GM12865 (cell line): ENCODE results near the gene HEPHL1.

Source experiments
- DNase-seq: peaks from one replicate; pipeline ENCODE4 v3.0.0; 2010; ENCODE audit warnings: low read depth
- H3K4me3 ChIP-seq: 2 replicates; pipeline ENCODE4 v1.5.1; 2011; ENCODE audit warnings: mild to moderate bottlenecking, low read depth, low read length, control low read depth
- TF ChIP-seq, protein P1 (sequence below): IDR thresholded peaks from 2 replicates; pipeline ENCODE4 v1.5.1; 2011; ENCODE audit warnings: low read length, control low read depth, low read depth, inconsistent platforms; ENCODE audit not compliant: insufficient read depth; ENCODE audit errors: missing control alignments

HEPHL1 gene

DNA sequence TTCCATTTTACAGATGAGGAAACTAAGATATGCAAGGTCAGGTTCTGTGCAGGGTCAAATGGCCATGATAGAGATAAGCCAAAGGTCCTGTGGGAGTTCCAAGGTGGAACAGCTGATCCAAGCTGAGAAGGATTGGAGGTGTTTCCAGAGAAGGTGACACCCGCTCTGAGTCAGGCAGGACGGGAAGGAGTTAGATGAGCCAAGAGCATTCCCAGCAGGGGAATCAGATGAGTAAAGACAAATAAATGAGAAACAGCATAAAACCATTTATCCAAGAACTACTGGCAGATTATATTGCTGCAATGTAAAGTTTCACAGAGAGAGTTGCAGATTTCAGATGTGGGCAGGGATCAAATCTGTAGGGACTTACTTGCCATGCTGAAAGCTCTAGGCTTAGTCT, 18.9 kb upstream of the HEPHL1 start:
- no peak for DNase-seq
- TF ChIP-seq, protein P1, sequence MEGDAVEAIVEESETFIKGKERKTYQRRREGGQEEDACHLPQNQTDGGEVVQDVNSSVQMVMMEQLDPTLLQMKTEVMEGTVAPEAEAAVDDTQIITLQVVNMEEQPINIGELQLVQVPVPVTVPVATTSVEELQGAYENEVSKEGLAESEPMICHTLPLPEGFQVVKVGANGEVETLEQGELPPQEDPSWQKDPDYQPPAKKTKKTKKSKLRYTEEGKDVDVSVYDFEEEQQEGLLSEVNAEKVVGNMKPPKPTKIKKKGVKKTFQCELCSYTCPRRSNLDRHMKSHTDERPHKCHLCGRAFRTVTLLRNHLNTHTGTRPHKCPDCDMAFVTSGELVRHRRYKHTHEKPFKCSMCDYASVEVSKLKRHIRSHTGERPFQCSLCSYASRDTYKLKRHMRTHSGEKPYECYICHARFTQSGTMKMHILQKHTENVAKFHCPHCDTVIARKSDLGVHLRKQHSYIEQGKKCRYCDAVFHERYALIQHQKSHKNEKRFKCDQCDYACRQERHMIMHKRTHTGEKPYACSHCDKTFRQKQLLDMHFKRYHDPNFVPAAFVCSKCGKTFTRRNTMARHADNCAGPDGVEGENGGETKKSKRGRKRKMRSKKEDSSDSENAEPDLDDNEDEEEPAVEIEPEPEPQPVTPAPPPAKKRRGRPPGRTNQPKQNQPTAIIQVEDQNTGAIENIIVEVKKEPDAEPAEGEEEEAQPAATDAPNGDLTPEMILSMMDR, result no peak
- H3K4me3 ChIP-seq, result no peak overlapping the region

DNA sequence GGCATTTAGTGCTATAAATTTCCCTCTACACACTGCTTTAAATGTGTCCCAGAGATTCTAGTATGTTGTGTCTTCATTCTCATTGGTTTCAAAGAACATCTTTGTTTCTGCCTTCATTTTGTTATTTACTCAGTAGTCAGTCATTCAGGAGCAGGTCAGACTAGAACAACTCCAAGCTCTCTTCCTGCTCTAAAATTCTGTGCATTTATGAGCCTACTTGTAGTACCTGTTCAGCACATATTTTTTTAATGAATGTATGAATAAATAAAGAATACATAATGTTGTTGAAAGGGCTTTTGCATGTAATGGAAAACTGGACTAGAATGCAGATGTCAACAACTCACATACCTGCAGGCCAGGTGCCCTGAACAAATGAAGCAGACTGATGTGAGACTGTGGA, 13.7 kb upstream of the HEPHL1 start:
- H3K4me3 ChIP-seq, result no peak overlapping the region
- TF ChIP-seq, protein P1, result no peak
- no peak for DNase-seq

DNA sequence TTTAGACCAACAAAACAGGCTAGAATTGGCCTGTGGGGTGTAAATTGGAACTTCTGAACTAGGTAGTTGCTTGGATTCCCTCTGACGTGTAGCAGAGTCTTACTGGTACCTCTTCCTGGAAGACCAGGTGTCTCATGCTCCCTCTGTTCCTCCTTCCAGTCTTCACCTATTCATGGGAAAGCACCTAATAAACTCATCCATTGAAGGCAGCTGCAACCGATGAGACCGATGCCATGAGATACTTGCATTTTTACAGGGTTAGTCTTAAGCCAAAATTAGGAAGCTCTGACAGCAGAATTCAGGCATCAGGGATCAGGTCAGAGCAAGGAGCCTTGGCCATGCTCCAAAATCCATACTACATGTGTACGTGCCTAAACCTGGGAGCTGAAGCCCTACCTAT, 13.2 kb upstream of the HEPHL1 start:
- H3K4me3 ChIP-seq, result no peak overlapping the region
- DNase-seq, result no peak
- TF ChIP-seq, protein P1, result no peak

DNA sequence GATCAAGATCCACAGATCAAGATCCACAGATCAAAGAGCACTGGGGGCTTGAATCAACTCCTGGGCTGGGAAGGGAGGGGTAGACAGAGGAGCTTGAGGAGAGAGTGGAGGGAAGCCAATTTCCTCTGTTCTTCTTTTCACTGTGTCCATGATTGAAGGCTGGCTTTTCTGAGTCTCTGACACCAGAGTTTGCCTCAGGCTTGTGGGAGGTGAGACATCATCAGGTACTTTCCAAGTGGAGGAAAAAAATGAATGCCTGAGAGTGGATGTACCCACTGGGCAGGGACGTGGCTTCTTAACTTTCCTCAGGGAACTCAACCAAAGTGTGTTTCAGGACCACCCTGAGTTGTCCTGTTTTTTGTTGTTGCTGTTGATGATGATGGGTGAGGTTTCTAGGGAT, 11.0 kb upstream of the HEPHL1 start:
- DNase-seq, result no peak
- no peak overlapping the region for H3K4me3 ChIP-seq
- TF ChIP-seq, protein P1, result no peak

DNA sequence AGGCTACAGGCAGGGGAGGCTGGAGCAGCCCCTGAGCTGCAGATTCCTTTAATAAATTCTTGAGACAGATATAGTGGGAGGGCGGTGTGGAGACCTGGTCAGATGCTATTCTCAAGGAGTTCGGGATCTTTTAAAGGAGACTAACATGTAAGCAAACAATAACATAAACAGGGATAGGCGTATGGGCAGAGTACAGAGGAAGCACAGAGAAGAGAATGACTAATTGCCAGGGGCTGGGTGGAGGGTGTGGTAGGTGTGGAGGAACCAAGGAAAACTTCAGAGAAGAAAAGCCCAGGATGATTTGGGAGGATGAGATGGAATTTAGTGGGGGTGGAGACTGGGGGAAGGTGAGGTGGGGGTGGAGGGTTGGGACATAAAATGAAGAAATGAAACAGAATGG, 9.7 kb upstream of the HEPHL1 start:
- no peak for DNase-seq
- H3K4me3 ChIP-seq, result no peak overlapping the region
- TF ChIP-seq, protein P1, result no peak

DNA sequence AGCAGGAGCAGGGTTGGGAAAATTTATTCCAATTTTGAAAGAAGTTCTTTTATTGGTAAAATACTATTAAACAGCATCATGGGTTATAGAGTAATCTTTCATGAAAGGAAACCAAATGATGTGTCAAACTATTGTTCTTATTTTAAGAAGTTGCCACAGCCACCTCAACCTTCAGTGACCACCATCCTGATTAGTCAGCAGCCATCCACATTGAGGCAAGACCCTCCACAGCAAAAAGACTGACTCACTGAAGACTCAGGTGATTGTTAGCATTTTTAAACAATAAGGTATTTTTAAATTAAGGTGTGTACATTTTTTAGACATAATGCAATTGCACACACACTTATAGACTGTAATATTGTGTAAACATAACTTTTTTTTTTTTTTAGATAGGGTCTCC, 3.7 kb upstream of the HEPHL1 start:
- TF ChIP-seq, protein P1, result no peak
- no peak for DNase-seq

DNA sequence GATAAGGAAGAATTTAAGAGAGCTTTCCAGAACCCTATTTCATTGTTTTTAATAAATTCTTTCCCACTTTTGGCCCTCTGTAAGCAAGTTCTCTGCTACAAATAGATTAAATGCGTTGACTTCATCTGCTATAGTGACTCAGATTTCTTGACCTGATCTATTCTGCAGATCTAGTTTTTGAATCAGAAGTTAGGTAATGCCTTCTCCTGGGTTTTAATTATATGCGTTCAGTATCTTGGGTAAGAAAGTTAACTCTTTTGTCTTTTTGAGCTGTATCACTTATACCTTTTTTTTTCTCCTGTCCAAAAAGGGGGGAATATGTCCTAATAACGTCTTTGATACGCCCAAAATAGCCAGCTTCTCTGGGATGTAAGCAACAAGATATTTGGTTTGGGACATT, 2.4 kb upstream of the HEPHL1 start:
- TF ChIP-seq, protein P1, result no peak
- no peak for DNase-seq
- H3K4me3 ChIP-seq, result no peak overlapping the region

More for the DNA sequence above, 3.7 kb upstream of the HEPHL1 start:
- H3K4me3 ChIP-seq, result no peak overlapping the region
